HEK293T (cell line): ENCODE data around the gene C2CD3.

Experiments
- CTCF ChIA-PET: fragments of 350-600 bp; formaldehyde crosslinking; extraction: SDS; loops from one replicate; lab custom pipeline; 2021; ENCODE audit warnings: antibody characterized with exemption, inconsistent platforms; lab: Yijun Ruan, JAX
- POLR2A ChIA-PET: fragments of 350-600 bp; formaldehyde crosslinking; extraction: SDS; loops from one replicate; lab custom pipeline; 2020; ENCODE audit warnings: antibody characterized with exemption, inconsistent platforms; lab: Yijun Ruan, JAX
- DNase-seq: peaks from one replicate; pipeline ENCODE4 v3.0.0; 2012; ENCODE audit warnings: mixed read lengths; ENCODE audit errors: extremely low spot score
- ARNT ChIP-seq: fragments of 450-650 bp; IDR thresholded peaks from 2 replicates; pipeline ENCODE4 v1.6.1; 2017; ENCODE audit warnings: mild to moderate bottlenecking
- BHLHE40 ChIP-seq: fragments of 450-650 bp; IDR thresholded peaks from 2 replicates; pipeline ENCODE4 v1.6.1; 2016; ENCODE audit warnings: mild to moderate bottlenecking, moderate library complexity, borderline replicate concordance
- CTBP1 ChIP-seq: fragments of 450-650 bp; IDR thresholded peaks from 2 replicates; pipeline ENCODE4 v1.6.1; 2016; ENCODE audit warnings: borderline replicate concordance
- ELF4 ChIP-seq: fragments of 450-650 bp; IDR thresholded peaks from 2 replicates; pipeline ENCODE4 v1.6.1; 2017; ENCODE audit warnings: antibody characterized with exemption
- FOXA1 ChIP-seq: fragments of 450-650 bp; IDR thresholded peaks from 2 replicates; pipeline ENCODE4 v1.6.1; 2016; ENCODE audit warnings: mild to moderate bottlenecking
- FOXK2 ChIP-seq: fragments of 450-650 bp; IDR thresholded peaks from 2 replicates; pipeline ENCODE4 v1.6.1; 2016; ENCODE audit warnings: mild to moderate bottlenecking
- FOXM1 ChIP-seq: fragments of 450-650 bp; IDR thresholded peaks from 2 replicates; pipeline ENCODE4 v1.6.1; 2017; ENCODE audit warnings: mild to moderate bottlenecking, borderline replicate concordance
- HDGF ChIP-seq: fragments of 450-650 bp; IDR thresholded peaks from 2 replicates; pipeline ENCODE4 v1.6.1; 2017; ENCODE audit warnings: antibody characterized with exemption, borderline replicate concordance
- L3MBTL2 ChIP-seq: fragments of 450-650 bp; conservative IDR thresholded peaks from 2 replicates; pipeline ENCODE4 v1.6.1; 2016; ENCODE audit warnings: mild to moderate bottlenecking
- LEF1 ChIP-seq: fragments of 450-650 bp; IDR thresholded peaks from 2 replicates; pipeline ENCODE4 v1.6.1; 2017; ENCODE audit warnings: mild to moderate bottlenecking, borderline replicate concordance
- NFRKB ChIP-seq: fragments of 450-650 bp; IDR thresholded peaks from 2 replicates; pipeline ENCODE4 v1.6.1; 2016; ENCODE audit warnings: mild to moderate bottlenecking, moderate library complexity
- SP1 ChIP-seq: fragments of 450-650 bp; IDR thresholded peaks from 2 replicates; pipeline ENCODE4 v1.6.1; 2017
- SUZ12 ChIP-seq: fragments of 450-650 bp; IDR thresholded peaks from 2 replicates; pipeline ENCODE4 v1.6.1; 2016; ENCODE audit warnings: mild to moderate bottlenecking
- TARDBP ChIP-seq: fragments of 450-650 bp; IDR thresholded peaks from 2 replicates; pipeline ENCODE4 v1.6.1; 2016
- ZNF384 ChIP-seq: fragments of 450-650 bp; IDR thresholded peaks from 2 replicates; pipeline ENCODE4 v1.6.1; 2016
- TF ChIP-seq, protein P1 (sequence below): fragments of 450-650 bp; IDR thresholded peaks from 2 replicates; pipeline ENCODE4 v1.6.1; 2016

Gene C2CD3

DNA sequence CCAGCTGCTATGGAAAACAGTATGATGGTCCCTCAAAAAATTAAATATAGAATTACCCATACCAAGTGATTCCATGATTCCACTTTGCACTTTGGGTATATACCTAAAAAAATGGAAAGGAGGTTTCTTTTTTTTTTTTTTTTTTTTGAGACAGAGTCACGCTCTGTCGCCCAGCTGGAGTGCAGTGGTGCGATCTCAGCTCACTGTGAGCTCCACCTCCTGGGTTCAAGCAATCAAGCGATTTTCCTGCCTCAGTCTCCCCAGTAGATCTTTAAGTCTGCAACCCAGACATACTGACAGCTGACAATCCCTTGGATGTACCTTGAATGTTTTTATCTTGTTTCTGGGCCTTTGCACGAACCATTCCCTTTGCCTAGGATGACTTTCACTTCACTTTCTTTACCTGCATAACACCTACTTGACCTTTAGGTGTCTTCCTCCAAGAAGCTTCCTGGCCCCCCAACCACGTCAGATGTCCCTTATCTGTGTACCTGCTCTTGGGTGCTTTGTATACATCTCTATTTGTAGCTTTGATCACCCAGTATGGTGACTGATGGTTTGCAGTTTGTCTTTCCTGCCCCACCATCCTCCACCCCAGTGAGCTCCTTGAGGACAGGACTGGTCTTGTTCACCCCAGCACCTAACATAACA, 173.6 kb downstream of the C2CD3 start:
- POLR2A ChIA-PET: interaction anchor here (1.0 kb wide), 2 partner anchors 10 to 15 kb away, joined by 3 read pairs; partner anchors contain the start of gene UCP2
- DNase-seq: no peak
- CTCF ChIA-PET: no interaction called here
- TF ChIP-seq CTBP1 (no peak), SUZ12 (no peak), HDGF (no peak), NFRKB (no peak), SP1 (no peak), FOXM1 (no peak), FOXK2 (no peak), BHLHE40 (no peak)
- TF ChIP-seq, protein P1, sequence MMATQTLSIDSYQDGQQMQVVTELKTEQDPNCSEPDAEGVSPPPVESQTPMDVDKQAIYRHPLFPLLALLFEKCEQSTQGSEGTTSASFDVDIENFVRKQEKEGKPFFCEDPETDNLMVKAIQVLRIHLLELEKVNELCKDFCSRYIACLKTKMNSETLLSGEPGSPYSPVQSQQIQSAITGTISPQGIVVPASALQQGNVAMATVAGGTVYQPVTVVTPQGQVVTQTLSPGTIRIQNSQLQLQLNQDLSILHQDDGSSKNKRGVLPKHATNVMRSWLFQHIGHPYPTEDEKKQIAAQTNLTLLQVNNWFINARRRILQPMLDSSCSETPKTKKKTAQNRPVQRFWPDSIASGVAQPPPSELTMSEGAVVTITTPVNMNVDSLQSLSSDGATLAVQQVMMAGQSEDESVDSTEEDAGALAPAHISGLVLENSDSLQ: no peak

DNA sequence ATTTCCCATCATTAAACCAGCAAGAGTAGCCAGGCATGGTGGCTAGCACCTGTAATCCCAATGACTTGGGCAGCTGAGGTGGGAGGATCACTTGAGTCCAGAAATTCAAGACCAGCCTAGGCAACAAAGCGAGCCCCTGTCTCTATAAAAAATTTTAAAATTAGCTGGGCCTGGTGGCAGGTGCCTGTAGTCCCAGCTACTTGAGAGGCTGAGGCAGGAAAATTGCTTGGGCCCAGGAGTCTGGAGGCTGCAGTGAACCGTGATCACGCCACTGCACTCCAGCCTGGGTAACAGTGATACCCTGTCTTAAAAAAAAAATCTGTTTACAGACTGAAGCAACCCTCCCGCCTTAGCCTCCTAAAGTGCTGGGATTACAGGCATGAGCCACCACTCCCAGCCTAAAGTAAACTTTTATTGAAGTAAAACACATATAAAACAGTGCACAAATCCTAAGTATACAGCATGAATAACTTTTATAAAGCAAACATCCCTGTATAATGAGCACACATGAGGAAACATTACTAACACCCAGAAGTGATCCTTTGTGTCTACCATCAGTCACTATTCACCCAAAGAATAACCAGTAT, 174.5 kb downstream of the C2CD3 start:
- no peak for TF ChIP-seq TARDBP
- TF ChIP-seq ZNF384: 0 out of 2 replicates have a peak, but pooled peaks have one; percentile 18
- no peak for DNase-seq
- POLR2A ChIA-PET: interaction anchor here (3.1 kb wide), 1 partner anchor 13 kb away, joined by 16 read pairs; the partner anchor contains the start of gene UCP2
- CTCF ChIA-PET: no interaction called here

DNA sequence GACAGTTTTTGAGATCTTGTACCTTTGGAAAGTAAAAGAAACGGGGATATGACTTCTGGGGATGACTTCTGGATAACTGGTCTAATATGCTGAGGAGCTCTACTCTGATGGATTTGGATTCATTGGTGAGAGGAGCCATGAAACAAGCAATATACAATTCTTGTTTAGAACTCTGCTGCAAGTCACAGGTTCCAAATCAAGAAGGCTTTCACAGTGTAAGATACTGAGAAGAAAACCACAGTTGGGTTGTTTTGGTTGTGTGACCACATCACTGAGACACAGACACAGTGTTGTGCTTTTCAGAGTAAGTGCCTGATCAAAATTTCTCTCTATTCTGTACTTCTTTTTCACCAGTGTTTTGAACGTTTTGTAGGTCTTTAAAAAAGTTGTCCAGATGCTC, 175.1 kb downstream of the C2CD3 start:
- CTCF ChIA-PET: no interaction called here
- no peak for DNase-seq
- POLR2A ChIA-PET: interaction anchor here (3.1 kb wide), 1 partner anchor 13 kb away, joined by 16 read pairs; the partner anchor contains the start of gene UCP2
- no peak for TF ChIP-seq BHLHE40
- TF ChIP-seq L3MBTL2: no peak
- no peak for TF ChIP-seq SUZ12
- no peak for TF ChIP-seq HDGF
- TF ChIP-seq SP1: no peak
- no peak for TF ChIP-seq ELF4
- TF ChIP-seq FOXA1: no peak
- no peak for TF ChIP-seq TARDBP
- TF ChIP-seq NFRKB: no peak
- no peak for TF ChIP-seq FOXK2
- TF ChIP-seq, protein P1: no peak
- TF ChIP-seq ZNF384: no peak
- no peak for TF ChIP-seq CTBP1
- no peak for TF ChIP-seq FOXM1
- no peak for TF ChIP-seq LEF1
- TF ChIP-seq ARNT: no peak

DNA sequence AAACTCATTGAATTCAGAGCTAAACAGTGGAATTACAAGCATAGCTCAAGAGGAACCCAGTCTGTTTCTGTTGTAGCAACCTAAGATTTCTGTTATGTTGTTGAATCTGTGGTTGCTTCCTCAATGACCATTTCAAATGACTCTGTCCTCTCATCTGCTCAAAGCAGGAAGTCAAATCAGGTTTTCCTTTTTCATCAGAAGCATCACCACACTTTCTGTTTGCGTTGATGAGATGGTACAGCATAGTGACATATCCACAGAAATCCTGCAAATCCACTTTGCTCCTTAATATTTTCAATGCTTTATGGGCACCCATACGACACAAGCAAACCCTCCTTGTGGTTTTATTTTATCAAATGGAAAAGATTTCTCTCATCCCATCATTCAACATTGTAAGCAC, 175.6 kb downstream of the C2CD3 start:
- ChIA-PET CTCF (no interaction called here), POLR2A (interaction anchor here (3.1 kb wide), 1 partner anchor 12 kb away, joined by 16 read pairs; the partner anchor contains the start of gene UCP2)
- no peak for DNase-seq
- TF ChIP-seq, protein P1: no peak
- TF ChIP-seq BHLHE40: no peak
- TF ChIP-seq LEF1: no peak
- TF ChIP-seq HDGF: no peak
- no peak for TF ChIP-seq ARNT
- TF ChIP-seq SUZ12: no peak
- no peak for TF ChIP-seq CTBP1
- TF ChIP-seq SP1: no peak
- TF ChIP-seq ZNF384: no peak
- TF ChIP-seq ELF4: no peak
- TF ChIP-seq FOXM1: no peak
- no peak for TF ChIP-seq FOXA1
- no peak for TF ChIP-seq TARDBP

DNA sequence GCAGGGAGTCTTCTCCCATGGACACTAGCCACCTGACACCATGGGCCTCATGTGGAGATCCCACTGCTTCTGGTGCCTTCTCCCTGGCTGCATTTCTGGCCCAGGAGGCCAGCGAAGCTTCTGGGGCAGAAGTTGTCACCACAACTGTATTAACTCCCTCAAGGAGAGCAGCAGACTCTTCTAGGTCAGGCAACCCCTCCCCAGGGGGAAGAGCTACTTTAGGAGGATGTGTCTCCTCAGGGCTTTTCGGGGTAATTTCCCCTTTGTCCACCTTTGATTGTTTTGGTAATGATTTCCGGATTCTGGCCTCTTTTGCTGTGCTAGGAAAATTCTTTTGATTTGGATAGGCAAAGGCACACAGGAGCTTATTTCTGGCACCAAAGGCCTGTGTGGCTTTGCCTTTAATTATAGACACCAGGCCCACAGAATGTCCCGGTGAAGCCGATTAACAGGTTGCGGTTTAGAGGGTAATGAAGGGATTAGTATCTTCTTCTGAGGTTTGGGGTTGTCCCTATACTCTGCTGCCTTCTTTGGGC, 179.3 kb downstream of the C2CD3 start:
- no peak for DNase-seq
- ChIA-PET CTCF (no interaction called here), POLR2A (no interaction called here)
- TF ChIP-seq ARNT (no peak), SP1 (no peak), L3MBTL2 (no peak), NFRKB (no peak), CTBP1 (no peak), ZNF384 (no peak), BHLHE40 (no peak), FOXK2 (no peak), SUZ12 (no peak)
- TF ChIP-seq, protein P1: no peak
